UCSD-AML1 (cell line): ENCODE measurements around the gene FBXL22.

Source experiments
- DNase-seq: peaks from one replicate; lab custom pipeline; 2025; ENCODE audit not compliant: unreplicated experiment; lab: John Stamatoyannopoulos, UW

FBXL22 gene

DNA sequence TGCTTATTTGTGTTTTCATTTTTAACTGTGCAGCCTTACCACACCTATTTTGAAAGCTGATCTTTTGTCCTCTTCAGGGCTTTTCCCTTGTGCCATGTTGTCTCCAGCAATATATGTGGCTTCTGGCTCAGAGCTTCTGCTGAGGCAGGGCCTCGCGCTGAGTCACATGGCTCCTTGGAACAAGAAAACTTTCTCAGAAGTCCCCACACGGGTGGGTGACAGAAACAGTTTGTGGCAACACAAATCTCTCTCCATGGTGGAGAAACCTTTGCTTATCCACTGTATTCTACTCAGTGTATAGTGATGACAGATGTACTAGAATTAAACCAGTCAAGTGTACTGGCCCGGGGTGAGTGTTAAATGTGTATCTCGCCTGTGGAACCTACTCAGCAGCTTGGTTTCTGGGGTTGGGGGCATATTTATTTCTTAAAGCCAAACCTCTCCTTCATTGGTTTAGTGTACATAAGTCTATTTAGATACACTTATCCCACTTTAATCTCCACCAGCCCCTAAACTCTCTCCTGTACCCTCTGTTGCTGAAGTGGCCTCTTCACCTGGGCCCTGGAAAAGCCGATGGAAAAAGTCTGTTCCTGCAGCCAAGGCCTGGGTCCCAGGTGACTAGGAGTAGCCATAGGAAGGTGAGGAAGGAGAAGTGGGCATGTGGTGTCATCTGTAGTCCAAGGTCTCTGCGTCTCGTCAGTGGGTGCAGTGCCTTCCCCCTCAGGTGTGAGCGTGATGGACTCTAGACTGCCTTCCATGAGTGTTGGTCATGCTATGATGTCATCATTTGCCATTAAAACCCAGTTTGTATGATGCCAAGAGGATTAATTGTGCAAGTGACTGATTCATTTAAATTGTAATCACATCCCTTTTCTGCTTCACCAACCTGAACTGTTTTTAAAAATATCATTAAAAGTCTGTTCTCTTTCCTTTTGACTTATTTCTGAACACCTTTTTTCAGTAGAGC lies 3.2 kb upstream of the FBXL22 start:
- no peak for DNase-seq

DNA sequence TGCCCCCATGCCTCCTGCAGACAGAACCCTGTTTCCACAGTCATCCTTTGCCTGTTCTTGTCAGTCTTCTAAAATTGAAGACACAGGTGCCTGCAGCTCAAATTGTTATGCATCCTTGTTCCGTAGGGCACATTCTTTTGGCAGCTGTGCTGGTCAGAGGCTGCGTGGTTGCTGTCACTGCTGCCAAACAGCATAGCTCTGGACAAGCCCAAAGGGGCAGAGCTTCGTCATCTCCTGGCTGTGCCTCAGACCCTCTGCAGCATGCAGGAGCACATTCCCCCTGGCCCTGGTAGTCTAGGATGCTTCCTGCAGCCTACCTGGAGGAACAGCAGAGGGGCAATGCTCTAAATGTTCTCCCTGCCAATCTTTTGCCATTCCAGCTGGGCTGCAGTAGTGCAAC lies 2.1 kb upstream of the FBXL22 start:
- DNase-seq = no peak

DNA sequence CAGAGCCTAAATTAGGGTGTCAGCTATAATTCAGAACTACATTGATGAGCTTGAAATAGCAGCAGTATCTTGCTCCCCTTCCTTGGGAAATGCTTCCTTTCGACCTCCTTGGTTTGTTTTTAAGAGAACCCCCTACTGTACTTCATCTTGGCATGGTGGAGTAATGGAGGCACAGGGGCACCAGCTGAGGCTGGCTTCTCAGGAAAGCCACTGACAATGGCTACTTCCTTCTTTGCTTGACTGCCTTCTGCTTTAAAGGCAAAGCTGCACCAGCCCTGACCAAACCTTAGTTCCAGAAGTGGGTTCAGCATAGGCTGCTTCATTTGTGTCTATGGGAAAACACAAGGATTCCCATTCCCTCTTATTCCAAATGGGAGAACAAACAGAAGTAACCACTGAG lies 1.5 kb upstream of the FBXL22 start:
- DNase-seq = no peak

DNA sequence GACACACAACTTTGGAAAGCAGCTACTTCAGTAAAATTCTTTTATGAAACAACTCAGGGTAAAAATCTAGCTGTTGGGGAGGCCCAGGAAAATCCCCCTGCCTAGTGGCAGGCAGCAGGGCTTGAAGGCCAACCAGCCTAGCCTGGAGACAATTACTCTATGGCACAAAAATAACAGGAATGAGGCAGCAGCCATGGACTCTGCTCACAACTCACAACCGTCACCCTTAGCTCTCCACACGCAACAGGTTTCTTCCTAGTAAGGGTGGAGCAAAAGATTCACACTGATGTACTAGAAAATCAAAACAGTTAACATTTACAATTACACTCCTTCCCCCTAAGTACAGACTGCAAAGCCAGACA lies 530 bp upstream of the FBXL22 start:
- no peak for DNase-seq

DNA sequence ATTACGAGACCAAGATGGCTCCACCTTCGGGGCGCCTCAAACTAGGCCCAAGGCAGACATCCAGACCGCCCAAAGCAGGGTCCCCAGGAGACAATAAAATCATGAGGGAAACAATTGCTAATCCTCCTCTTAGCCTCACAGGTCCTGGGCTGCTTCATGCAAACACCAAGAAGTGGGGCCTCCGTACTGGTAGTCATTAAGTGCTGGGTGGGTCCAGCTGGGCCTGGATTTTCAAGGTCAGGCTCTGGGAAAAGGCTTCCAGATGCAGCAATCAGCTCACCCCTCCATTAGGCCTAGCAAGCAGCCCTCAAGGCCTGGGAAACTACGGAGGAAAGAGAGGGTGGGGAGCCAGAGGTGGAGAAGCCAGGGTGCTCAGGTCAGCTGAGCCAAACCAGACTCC lies 634 bp downstream of the FBXL22 start:
- DNase-seq = no peak

DNA sequence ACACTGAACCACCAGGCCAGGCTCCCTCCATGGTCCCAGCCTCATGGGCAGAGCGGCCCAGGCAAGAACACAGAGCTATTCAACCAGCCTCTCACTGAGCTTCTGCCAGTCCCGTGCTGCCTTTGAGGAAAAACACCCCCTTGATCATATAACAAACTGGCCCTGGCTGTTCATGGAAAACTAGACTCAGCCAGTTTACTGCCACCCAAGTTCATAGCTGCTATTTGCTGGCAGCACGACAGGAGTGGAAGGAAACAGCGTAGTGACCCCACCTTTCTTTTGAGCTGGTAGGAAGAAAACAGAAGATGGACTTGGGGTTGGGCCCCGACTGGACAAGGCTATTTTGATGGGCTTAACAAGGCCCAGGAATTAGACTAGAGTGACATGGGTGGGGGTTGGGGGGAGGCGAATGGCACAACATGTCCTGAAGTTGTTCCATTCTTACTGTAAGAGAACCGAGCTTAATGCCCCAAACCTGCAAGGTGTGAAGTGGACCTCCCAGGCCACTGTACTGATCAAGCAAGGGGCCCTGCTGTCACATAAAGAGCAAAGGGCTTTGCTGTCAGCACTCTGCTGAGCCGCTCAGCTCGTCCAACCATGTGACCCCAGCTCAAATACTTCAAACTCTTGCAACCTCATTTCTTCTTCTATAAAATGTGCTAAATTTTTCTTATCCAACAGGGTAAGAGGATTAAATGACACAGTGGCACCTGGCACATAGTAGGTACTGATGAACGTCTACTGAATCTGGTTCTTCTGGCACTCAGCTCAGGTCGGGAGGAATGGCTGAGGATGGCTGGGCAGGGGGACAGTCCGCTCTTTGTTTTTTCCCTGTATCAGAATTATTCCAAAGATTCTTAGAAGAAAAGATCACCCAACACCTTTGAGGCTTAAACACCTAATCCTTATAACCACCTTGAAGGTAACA lies 1.6 kb downstream of the FBXL22 start:
- no peak for DNase-seq

DNA sequence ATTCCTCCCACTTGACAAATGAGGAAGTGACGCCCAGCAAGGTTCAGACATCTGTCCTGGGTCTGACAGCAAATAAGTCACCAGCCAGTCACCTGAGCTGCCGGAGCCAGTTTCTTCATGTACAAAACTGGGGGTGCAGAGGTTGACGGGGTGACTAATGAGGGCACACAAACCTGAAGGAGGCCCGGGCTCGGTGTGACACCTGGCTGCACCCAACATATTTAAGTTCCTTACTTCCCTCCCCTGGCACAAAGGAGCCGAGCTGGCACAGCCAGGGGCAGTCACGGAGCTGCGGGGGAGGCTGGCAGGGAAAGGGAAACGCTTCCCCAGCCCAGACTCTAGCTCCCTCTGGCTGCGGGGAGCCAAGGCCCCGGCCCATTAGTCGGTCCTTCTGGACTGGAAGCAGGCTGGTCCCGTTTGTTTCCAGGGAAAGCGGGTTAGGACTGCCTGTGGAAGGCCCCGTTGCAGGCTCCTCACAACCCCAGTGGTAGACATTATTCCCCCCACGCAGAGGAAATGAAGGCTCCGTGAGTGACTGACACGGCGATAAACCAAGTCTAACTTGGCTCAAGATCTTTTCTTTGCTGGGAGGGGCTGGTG lies 2.3 kb downstream of the FBXL22 start:
- DNase-seq = peak; percentile 72

DNA sequence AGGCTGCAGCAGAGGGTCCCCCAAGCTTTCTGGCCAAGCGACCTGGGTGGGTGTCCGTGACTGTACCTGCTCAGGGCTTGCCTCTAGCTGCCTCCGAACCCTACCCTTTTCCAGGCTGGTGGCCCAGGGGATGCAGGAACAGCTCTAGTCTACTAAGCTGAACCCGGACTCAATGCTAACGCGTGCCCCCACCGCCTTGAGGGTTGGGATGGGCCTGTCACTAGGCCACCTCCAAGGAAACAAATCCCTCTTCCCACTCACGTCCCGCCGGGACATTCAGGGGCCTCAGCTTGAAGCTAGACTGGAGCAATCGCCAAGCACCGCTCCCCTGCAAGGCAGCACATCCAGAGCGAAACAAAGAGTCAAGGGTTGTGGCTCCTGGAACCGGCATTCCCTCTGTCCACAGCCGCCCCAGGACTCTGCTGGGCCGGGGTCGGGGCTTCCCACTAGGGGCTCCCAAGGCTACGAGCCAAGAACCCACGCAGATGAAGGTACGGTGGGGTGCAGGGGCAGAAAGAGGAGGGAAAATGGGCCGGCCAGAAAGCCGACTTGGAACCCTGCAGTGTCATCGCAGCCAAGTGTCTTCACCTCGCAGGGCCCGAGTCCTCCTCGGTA lies 2.9 kb downstream of the FBXL22 start:
- peak; percentile 67 for DNase-seq

DNA sequence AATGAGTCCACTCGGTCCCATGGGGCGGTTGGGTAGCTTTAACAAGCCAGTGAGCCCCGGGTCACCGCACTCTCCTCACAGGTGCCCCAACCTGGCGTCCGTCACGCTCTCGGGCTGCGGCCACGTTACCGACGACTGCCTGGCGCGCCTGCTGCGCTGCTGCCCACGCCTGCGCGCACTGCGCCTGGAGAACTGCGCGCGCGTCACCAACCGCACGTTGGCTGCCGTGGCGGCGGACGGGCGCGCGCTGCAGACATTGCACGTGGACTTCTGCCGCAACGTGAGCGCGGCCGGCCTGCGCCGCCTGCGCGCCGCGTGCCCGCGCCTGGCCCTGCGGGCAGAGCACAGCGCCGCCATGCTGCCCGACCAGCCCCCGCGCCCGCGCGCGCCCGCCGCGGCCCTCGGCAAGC lies 3.4 kb downstream of the FBXL22 start:
- peak; percentile 96 for DNase-seq

DNA sequence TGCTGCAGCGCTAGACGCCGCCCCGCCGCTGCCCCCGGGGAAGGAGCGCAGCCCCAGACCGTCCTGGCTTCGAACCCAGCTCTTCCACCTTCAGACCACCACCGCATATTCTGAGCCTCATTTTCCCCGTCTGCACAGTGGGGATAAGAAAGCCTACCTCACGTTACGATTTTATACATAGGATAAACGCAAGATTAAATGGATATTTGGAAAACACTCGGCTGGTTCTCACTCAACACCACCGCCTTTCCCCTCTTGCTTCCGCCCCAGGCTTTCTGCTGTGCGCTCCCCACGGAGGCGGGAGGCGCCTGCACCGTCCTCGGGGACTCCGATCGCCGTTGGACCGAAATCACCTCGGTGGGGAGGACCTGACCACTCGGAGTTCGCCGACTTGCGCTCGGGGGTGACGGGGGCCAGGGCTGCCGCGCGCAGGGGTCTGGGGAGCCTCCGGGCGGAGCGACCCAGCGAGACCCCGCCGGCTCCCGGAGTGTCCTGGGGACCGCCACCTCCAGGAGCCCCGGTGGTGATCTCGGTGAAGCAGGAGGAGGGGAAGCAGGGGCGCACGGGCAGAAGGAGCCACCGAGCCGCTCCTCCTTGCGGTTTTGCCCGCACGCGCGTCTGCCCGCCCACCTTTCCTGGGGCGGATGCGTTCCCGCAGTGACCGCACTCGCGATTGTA lies 4.0 kb downstream of the FBXL22 start:
- peak; percentile 72 for DNase-seq

DNA sequence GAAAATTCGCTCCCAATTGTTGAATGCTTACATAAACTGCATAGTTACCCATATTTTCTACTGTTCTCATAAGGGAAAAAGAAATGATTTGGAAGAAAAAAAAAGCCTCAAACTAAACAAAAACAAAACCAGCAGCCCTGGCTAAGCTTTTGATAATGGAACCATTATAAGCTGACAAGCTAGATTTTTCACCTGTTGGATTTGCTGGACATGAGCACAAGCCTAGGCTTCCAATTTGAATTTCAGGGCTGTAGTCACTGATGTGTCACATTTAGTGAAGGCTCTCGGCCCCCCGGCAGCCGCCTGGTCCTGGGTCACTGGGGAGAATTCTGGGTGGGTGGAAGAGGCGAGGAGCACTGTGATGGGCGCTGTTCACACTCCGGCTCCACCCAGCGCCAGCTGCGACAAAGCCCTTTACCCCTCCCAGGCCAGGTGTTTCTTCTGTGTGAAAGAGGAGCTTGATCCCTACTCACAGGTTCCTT lies 4.6 kb downstream of the FBXL22 start:
- no peak for DNase-seq

DNA sequence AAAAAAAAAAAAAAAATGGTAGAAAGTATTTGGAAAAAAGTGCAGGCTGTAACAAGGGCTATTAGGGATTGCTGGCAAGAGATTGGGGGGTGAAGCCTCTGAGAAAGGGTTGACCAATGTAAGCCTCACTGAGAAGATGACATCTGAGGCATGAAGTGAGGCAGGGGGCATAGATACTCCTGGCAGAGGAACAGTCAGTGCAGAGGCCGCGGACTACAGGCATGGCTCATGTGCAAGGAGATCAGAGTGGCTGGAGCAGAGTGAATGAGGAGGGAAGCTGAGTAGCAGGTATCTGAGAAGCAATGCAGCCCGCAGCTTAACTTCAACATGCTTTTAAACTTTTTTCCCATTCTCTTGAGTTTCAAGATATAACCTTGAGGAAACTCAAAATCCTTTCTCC lies 5.4 kb downstream of the FBXL22 start:
- DNase-seq = no peak

DNA sequence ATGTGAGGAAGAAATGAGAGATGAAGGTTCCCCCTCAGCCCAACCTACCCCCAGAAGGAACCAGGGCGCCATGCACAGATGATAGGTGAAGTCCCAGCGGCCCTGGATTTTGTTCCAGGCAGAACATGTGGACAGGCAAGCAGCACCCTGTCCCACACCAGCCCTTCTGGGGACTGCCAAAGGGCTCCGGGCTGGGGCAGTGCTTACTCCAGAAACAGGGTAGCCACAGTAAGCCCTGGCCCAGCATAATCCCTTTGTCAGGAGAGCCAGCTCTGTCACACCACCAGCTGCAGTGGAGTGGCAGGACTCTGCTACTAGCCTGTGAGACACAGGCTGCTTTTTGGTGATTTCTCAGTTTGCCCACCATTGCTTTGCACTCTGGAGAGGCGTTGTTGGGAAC lies 6.3 kb downstream of the FBXL22 start:
- no peak for DNase-seq

DNA sequence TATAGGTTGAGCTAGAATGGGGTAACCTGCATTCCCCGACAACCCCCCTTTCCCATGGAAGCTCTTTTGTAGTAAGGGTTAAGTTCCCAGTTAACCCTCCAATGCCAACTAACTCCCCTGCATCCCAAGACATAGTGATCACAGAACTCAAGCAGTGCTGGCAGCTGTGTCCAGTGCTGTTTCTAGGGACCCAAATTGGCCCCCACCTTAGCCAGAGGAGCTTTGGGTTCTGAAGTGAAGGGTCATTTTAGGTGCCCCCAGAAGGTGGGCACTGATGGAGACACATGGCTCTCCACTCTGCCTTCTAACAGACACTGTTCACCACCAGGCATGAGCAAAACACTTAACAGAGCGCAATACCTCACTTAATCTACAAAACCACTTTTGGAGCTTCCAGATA lies 7.1 kb downstream of the FBXL22 start:
- no peak for DNase-seq

DNA sequence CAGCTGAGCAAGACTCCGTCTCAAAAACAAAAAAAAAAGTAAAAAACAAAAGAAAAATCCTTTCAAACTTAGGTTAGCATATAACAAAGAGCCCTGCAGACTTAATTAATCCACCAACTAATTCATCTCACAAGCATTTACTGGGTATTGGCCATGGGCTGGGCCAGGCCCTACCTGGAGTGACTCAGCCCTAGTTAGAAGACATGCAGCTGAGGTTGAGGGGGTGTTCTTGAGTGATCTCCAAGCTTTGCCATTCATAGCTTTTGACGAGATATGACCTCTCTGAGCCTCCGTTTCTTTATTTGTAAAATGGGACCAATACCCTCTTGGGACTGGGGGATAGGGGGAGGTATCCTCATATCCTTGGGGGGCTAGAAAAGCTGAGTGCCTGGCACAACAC lies 7.8 kb downstream of the FBXL22 start:
- no peak for DNase-seq

DNA sequence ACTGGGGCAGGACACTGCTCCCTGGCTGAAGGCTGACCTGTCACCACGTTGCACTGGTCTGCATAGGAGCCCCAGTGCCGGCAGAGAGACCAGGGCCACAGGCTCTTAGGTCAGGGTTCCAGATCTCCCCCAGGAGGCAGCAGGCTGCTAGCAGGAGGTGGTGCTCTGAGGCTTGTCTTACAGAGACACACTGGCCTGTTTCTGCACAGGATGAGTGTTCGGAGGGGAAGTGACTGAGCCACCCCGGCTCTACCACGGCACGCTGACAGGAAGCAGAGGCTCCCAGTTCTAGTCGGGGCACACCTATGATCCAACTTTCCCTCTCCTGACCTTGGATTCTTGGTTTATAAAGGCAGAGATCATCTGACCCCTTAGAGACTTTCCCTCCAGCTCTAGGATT lies 8.6 kb downstream of the FBXL22 start:
- DNase-seq = peak; percentile 51

DNA sequence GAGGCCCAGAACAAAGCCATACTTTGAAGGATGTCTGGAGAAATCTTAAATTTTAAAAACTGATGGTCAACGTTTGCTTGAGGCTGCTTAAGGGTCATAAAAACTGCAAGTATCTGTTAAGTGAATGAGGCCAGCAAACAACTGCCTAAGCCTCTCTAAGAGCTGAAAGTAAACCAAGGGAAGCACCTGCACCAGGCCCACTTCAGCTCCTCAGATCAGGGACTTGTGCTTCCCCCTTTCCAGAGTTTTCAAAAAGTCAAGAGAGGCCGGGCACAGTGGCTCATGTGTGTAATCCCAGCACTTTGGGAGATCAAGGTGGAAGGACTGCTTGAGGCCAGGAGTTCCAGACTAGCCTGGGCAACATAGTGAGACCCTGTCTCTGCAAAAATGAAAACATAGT lies 9.1 kb downstream of the FBXL22 start:
- no peak for DNase-seq

DNA sequence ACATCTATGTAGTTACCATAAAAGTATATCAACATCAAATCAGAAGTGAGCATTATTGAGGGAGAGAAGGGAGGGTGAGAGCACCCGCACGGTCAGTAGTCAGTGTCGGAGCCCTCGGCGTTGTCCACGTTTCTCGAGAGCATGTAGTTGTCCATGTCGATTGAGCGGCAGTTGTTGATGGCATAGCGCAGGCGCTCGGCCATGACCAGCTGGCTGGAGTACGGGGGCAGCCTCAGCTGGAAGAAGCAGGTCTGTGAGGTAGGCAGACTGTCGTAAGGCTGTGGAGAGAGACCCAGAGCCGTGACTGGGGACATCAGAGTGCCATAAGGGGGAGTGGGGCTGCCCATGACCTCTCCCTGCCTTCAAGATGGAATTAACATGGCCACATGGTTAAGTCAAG lies 11.8 kb downstream of the FBXL22 start:
- DNase-seq = no peak

DNA sequence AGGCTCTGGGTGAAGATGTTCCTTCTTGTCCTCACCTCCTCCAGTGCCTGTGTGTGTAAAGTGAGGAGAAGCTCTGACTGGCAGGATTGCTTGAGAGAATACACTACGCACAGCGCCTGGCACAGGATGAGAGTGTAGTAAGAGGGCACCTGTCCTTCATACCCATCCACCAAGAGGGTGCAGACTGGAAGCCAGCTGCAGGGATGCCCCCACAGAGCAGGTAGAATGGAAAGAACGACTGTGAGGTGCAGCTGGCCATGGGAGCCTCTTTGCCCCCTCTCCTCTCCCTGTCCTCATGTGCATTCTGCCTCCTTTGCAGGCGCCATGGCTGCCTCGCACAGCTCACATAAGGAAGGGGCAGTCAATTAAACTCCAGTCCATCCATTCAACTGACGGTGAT lies 12.3 kb downstream of the FBXL22 start:
- no peak for DNase-seq

DNA sequence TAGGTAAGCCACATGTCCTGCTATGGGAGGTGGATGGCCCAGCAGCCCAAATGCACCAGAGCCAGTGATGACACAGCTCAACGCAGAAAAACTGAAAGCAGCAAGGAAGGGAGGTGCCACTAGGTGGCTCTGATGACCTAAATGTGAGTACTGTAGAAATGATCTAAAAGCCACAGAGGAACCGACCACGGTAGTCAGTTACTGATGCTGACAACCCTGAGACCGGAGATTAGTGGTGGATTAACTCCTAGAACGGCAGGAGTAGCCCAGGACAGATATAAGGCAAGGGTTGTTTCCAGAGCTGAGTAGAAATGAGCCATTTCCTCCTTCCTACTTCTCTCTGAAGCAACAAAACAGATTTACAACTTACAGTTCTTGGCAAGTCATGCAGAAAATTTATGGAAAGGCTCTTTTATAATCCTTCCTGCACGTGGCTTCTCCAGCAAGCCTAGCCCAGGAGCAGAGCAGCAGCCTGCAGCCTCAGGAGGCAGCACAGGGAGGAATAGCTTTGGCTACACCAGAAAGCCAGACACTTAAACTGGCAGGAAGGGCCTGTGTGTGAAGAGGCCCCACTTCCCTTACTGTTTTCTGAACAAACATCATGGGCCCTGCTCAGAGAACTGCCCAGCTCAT lies 13.1 kb downstream of the FBXL22 start:
- DNase-seq = peak; percentile 57
